GM18499 (cell line): ENCODE data around the gene USP28.
A peak's percentile ranks its signal among the peaks of the same experiment; 100 is the strongest.
"Not testable (repeated sequence)": the region's sequence is repeated elsewhere in the genome, so short reads cannot be mapped to it uniquely, and the experiment has no call there.

Experiments used
- ATAC-seq: cut with Tn5 transposase; IDR thresholded peaks from one replicate; pipeline ENCODE4 v1.9.1; 2021; ENCODE audit warnings: moderate number of reproducible peaks; ENCODE audit not compliant: insufficient read depth, unreplicated experiment

Gene USP28

GRCh38 chr11:113841691-113842090, 33.7 kb downstream of the USP28 start:
- no peak for ATAC-seq

- no peak for ATAC-seq
Observed at GRCh38 chr11:113840932-113841664, 34.3 kb downstream of the USP28 start.

- ATAC-seq = peak; percentile 100
Observed at GRCh38 chr11:113839842-113840241, 35.5 kb downstream of the USP28 start.

GRCh38 chr11:113838005-113838404, 37.4 kb downstream of the USP28 start:
- no peak for ATAC-seq

- ATAC-seq = no peak
Observed at GRCh38 chr11:113835306-113835705, 40.1 kb downstream of the USP28 start.

GRCh38 chr11:113833151-113833550, 42.2 kb downstream of the USP28 start:
- ATAC-seq = no peak

GRCh38 chr11:113831314-113831713, 44.1 kb downstream of the USP28 start:
- peak; percentile 93 for ATAC-seq

GRCh38 chr11:113829751-113830150, 45.6 kb downstream of the USP28 start:
- no peak for ATAC-seq

GRCh38 chr11:113828191-113828590, 47.2 kb downstream of the USP28 start:
- ATAC-seq = no peak

GRCh38 chr11:113827477-113827876, 47.9 kb downstream of the USP28 start:
- no peak for ATAC-seq

GRCh38 chr11:113818426-113818825, 56.9 kb downstream of the USP28 start:
- no peak for ATAC-seq

GRCh38 chr11:113817626-113818025, 57.7 kb downstream of the USP28 start:
- ATAC-seq = no peak

GRCh38 chr11:113817162-113817561, 58.2 kb downstream of the USP28 start:
- ATAC-seq = no peak

- ATAC-seq = no peak
Observed at GRCh38 chr11:113814181-113814580, 61.2 kb downstream of the USP28 start.

GRCh38 chr11:113808931-113809330, 66.4 kb downstream of the USP28 start:
- ATAC-seq = no peak

GRCh38 chr11:113806406-113806805, 69.0 kb downstream of the USP28 start:
- no peak for ATAC-seq

GRCh38 chr11:113805640-113806039, 69.7 kb downstream of the USP28 start:
- ATAC-seq = no peak

GRCh38 chr11:113802621-113803020, 72.8 kb downstream of the USP28 start:
- ATAC-seq = no peak

GRCh38 chr11:113796663-113797259, 78.6 kb downstream of the USP28 start:
- ATAC-seq = no peak

GRCh38 chr11:113789675-113790320, 85.6 kb downstream of the USP28 start:
- no peak for ATAC-seq

GRCh38 chr11:113789016-113789415, 86.4 kb downstream of the USP28 start:
- ATAC-seq = not testable (repeated sequence)

- no peak for ATAC-seq
Observed at GRCh38 chr11:113782134-113782533, 93.2 kb downstream of the USP28 start.
